AG04450 (cell line): ENCODE data around the gene ABHD5. TPM values are rescaled to one million over a fixed set of nuclear protein-coding genes. Genes with fewer than 3 reads are reported as not detected.
A peak's percentile ranks its signal among the peaks of the same experiment; 100 is the strongest.

Experiments used
- CTCF ChIA-PET: fragments of 300-600, 350-600 bp; formaldehyde crosslinking; extraction: SDS; loops from one replicate; lab custom pipeline; 2022; ENCODE audit warnings: antibody characterized with exemption, inconsistent platforms; lab: Charles Lee
- POLR2A ChIA-PET: fragments of 350-600 bp; formaldehyde crosslinking; extraction: SDS; loops from one replicate; lab custom pipeline; 2021; ENCODE audit warnings: antibody characterized with exemption, inconsistent platforms; lab: Yijun Ruan, JAX
- DNase-seq: peaks from one replicate; pipeline ENCODE4 v3.0.0-alpha.2; 2011; ENCODE audit warnings: low read depth, low spot score
- H3K27ac ChIP-seq: one replicate; pipeline ENCODE4 v1.5.1; 2012; ENCODE audit warnings: low read depth, low read length, control low read depth
- H3K27me3 ChIP-seq: one replicate; pipeline ENCODE4 v1.6.0; 2012; ENCODE audit warnings: low read length; ENCODE audit not compliant: control insufficient read depth, insufficient read depth
- H3K4me3 ChIP-seq: 2 replicates; pipeline ENCODE4 v1.5.1; 2011; ENCODE audit warnings: mild to moderate bottlenecking, low read depth, low read length, control low read depth
- H3K9me3 ChIP-seq: 2 replicates; pipeline ENCODE4 v1.5.1; 2012; ENCODE audit warnings: low read length; ENCODE audit not compliant: control insufficient read depth, insufficient read depth
- CTCF ChIP-seq: IDR thresholded peaks from 2 replicates; pipeline ENCODE4 v1.5.1; 2011; ENCODE audit warnings: low read depth, low read length, control low read depth, inconsistent platforms
- polyA plus RNA-seq: library from polyadenylated mRNA; depleted of rRNA; stranded (reverse); fragments of >200 nt; gene quantifications from 2 replicates; pipeline ENCODE4 v1.2.3, GENCODE V29; 2011

Gene ABHD5
- polyA plus RNA-seq, 1 experiment, result 88.7 TPM

DNA sequence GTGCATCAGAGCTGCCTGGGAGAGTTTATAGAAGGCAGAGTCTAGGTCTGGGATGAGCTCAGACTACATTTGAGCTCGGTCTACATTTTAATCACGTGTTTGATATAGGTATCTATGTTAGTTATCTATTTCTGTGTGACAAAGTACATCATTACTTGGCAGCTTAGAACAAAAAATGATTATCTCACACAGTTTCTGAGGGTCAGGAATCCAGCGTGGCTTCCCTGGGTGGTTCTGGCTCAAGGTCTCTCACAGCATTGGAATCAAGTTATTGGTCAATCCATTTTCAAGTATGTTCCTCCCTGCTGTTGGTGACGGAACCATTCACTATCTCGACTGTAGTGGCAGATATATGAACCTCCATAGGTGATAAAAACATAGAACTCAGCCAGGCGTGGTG, 71.7 kb downstream of the ABHD5 start:
- CTCF ChIA-PET, result interaction anchor here (0.7 kb wide), 1 partner anchor 91 kb away, joined by 3 read pairs; no protein-coding TSS in a partner anchor
- DNase-seq, result no peak
- no peak overlapping the region for H3K4me3 ChIP-seq
- TF ChIP-seq CTCF, result no peak
- POLR2A ChIA-PET, result no interaction called here
- no peaks in the 10 kb centered on the region for H3K9me3 ChIP-seq
- no peak overlapping the region for H3K27ac ChIP-seq
- H3K27me3 ChIP-seq, result no peaks in the 10 kb centered on the region

DNA sequence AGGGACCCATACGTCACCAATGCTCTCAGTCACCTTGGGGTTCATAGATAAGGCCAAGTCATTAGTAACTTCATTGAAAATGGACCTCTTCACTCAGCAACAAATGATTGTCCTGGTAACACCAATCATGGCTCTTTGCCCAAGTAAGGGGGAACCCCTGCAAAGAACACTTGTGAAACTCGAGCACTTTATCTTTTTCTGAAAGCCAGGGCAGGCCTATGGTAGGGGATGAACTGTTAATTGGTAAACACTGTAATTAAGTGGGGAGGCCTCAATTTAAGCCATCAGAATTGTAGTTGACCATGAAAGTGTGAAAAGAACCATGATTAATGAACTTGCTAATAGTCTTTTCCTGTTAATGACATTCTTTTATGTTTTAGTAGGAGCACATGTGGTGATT, 73.3 kb downstream of the ABHD5 start:
- H3K4me3 ChIP-seq, result no peak overlapping the region
- ChIA-PET POLR2A (no interaction called here), CTCF (no interaction called here)
- no peak overlapping the region for H3K27ac ChIP-seq
- no peaks in the 10 kb centered on the region for H3K9me3 ChIP-seq
- TF ChIP-seq CTCF, result no peak
- no peak for DNase-seq
- H3K27me3 ChIP-seq, result no peaks in the 10 kb centered on the region

DNA sequence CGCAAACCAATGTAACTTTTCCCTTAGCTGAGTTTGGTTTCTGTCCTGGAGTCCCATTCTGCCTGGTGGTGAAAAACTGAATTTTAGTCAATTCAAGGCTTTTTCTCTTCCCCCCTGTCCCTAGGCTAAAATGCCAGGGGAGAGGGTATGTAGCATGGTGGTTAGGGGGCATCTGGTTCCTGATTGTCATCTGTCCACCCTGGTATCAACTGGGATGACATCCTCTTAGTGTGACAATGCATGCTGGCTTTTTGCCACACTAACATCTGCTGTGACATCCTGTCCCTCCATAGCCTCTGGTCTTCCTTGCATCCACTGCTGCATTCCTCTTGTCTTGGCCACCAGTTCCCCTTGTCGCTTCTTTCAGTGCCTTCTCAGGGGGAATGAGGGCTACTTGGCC, 73.7 kb downstream of the ABHD5 start:
- Histone ChIP-seq H3K27me3 (no peaks in the 10 kb centered on the region), H3K27ac (no peak overlapping the region), H3K9me3 (no peaks in the 10 kb centered on the region), H3K4me3 (no peak overlapping the region)
- TF ChIP-seq CTCF, result no peak
- no peak for DNase-seq
- ChIA-PET POLR2A (no interaction called here), CTCF (no interaction called here)

DNA sequence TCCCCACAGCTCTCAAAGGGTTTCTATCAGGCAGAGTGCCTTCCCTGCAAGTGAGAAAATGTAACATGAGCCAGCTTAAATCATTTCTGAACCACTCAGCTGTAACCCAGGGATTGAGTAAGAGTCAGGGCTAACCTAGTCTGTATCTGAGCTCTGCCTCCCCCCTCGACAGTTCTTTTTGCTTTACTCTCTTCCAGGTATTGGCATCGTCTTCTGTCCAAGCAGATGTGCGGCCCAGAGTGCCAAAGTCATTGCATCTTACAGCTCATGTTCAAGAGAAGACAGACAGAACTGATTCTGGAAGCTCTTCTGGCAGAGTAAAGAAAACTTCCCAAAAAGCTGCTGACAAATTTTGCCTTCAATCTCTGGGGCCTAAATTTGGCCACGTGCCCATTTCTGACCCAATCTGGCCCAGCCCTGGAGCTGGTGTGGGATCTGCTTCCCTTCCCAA, 74.8 kb downstream of the ABHD5 start:
- no peaks in the 10 kb centered on the region for H3K27me3 ChIP-seq
- CTCF ChIA-PET, result no interaction called here
- H3K9me3 ChIP-seq, result no peaks in the 10 kb centered on the region
- TF ChIP-seq CTCF, result no peak
- H3K27ac ChIP-seq, result no peak overlapping the region
- POLR2A ChIA-PET, result interaction anchor here (1.1 kb wide), 1 partner anchor 12 kb away, joined by 3 read pairs; no protein-coding TSS in a partner anchor
- H3K4me3 ChIP-seq, result no peak overlapping the region
- no peak for DNase-seq

GRCh38 chr3:43766672-43767465, 76.1 kb downstream of the ABHD5 start:
- no peak overlapping the region for H3K4me3 ChIP-seq
- DNase-seq, result no peak
- H3K9me3 ChIP-seq, result no peaks in the 10 kb centered on the region
- peak overlapping the region; percentile 43 for H3K27ac ChIP-seq
- H3K27me3 ChIP-seq, result no peaks in the 10 kb centered on the region
- POLR2A ChIA-PET, result interaction anchor here (0.6 to 0.7 kb wide), 4 partner anchors 20 to 1289 kb away, joined by 3 to 9 read pairs (median 6); no protein-coding TSS in a partner anchor
- TF ChIP-seq CTCF, result 0 out of 2 replicates have a peak, but pooled peaks have one; percentile 2
- CTCF ChIA-PET, result interaction anchor here (0.6 to 1.8 kb wide), 10 partner anchors 10 to 431 kb away, joined by 4 to 9 read pairs (median 5); no protein-coding TSS in a partner anchor
